Activated CD4-positive, alpha-beta T cell treated with anti-CD3 and anti-CD28 coated beads, Interleukin-2, amount 50 U/mL, for 24 hours (primary cell): ENCODE data around the gene MSN.

Source experiments
- DNase-seq, 2 donors: peaks; one replicate each; pipeline ENCODE4 v3.0.0-alpha.2; 2020; ENCODE audit warnings: low read depth in 1 of 2, low spot score in 1 of 2

Gene MSN

GRCh38 chrX:65671966-65672365, 4.5 kb downstream of the MSN start:
- DNase-seq, result no peak

- DNase-seq, result no peak
These were observed 6.4 kb downstream of the MSN start for GRCh38 chrX:65673857-65674203.

- DNase-seq, result no peak
These were observed 6.9 kb downstream of the MSN start for GRCh38 chrX:65674204-65674893.

GRCh38 chrX:65677954-65678469, 10.6 kb downstream of the MSN start:
- DNase-seq, result no peak

GRCh38 chrX:65679071-65679540, 11.7 kb downstream of the MSN start:
- DNase-seq, result no peak

- DNase-seq, result no peak
These were observed 14.4 kb downstream of the MSN start for GRCh38 chrX:65681810-65682209.

- no peak for DNase-seq
These were observed 17.7 kb downstream of the MSN start for GRCh38 chrX:65685112-65685511.

GRCh38 chrX:65686236-65686635, 18.8 kb downstream of the MSN start:
- DNase-seq, result no peak

GRCh38 chrX:65687367-65687766, 19.9 kb downstream of the MSN start:
- no peak for DNase-seq

- DNase-seq, result no peak
These were observed 21.0 kb downstream of the MSN start for GRCh38 chrX:65688403-65688871.

GRCh38 chrX:65689377-65689776, 21.9 kb downstream of the MSN start:
- DNase-seq, result no peak

GRCh38 chrX:65690057-65690855, 22.8 kb downstream of the MSN start:
- no peak for DNase-seq

GRCh38 chrX:65695849-65696449, 28.5 kb downstream of the MSN start:
- DNase-seq, result no peak

- DNase-seq, result no peak
These were observed 29.2 kb downstream of the MSN start for GRCh38 chrX:65696613-65697012.

GRCh38 chrX:65697211-65697641, 29.8 kb downstream of the MSN start:
- DNase-seq, result no peak

- peak; percentile 16 to 57 for DNase-seq
These were observed 30.7 kb downstream of the MSN start for GRCh38 chrX:65697915-65698796.

- DNase-seq, result no peak
These were observed 35.5 kb downstream of the MSN start for GRCh38 chrX:65702956-65703355.

- no peak for DNase-seq
These were observed 38.0 kb downstream of the MSN start for GRCh38 chrX:65705439-65705838.

- DNase-seq, result no peak
These were observed 38.8 kb downstream of the MSN start for GRCh38 chrX:65706041-65706828.

GRCh38 chrX:65707151-65707550, 39.7 kb downstream of the MSN start:
- no peak for DNase-seq
